Stimulated activated naive CD8-positive, alpha-beta T cell treated with anti-CD3 and anti-CD28 coated beads, Interleukin-15, Interleukin-2, amounts not matched to agents 100 ng/mL and 50 ng/mL, for 24 hours (primary cell): ENCODE results near the gene MS4A6E.

Experiments used
- H3K27ac Mint-ChIP-seq: one replicate; pipeline ENCODE4 v1.8.0; 2021; ENCODE audit warnings: mild to moderate bottlenecking, mixed read lengths
- H3K27me3 Mint-ChIP-seq: one replicate; pipeline ENCODE4 v1.8.0; 2021; ENCODE audit warnings: mixed read lengths
- H3K36me3 Mint-ChIP-seq: one replicate; pipeline ENCODE4 v1.8.0; 2021; ENCODE audit warnings: low read depth, mixed read lengths
- H3K4me1 Mint-ChIP-seq: one replicate; pipeline ENCODE4 v1.8.0; 2021; ENCODE audit warnings: low read depth, mixed read lengths
- H3K4me3 Mint-ChIP-seq: one replicate; pipeline ENCODE4 v1.8.0; 2021; ENCODE audit warnings: mild to moderate bottlenecking, mixed read lengths
- H3K9me3 Mint-ChIP-seq: one replicate; pipeline ENCODE4 v1.8.0; 2021; ENCODE audit warnings: mixed read lengths

Gene MS4A6E

GRCh38 chr11:60377401-60378136, 50.5 kb downstream of the MS4A6E start:
- Mint-ChIP-seq H3K4me1 (peaks cover 16% of the 10 kb centered on the region), H3K36me3 (no peaks in the 10 kb centered on the region), H3K27ac (peak overlapping the region; percentile 45), H3K4me3 (peak overlapping the region; percentile 8), H3K9me3 (no peaks in the 10 kb centered on the region), H3K27me3 (peaks cover 4% of the 10 kb centered on the region)

GRCh38 chr11:60378354-60378753, 51.3 kb downstream of the MS4A6E start, which contains the start of gene MS4A7:
Gene MS4A7, plus strand, starts transcription at chr11:60378532. Its CDS starts 4,610 bp downstream, at chr11:60383142.
- peaks cover 16% of the 10 kb centered on the region for H3K4me1 Mint-ChIP-seq
- H3K4me3 Mint-ChIP-seq: peak within 1 kb of the TSS; percentile 39
- H3K9me3 Mint-ChIP-seq: no peaks in the 10 kb centered on the region
- peak within 1 kb of the TSS; percentile 45 for H3K27ac Mint-ChIP-seq
- no peaks in the 10 kb centered on the region for H3K36me3 Mint-ChIP-seq
- peaks cover 4% of the 10 kb centered on the region for H3K27me3 Mint-ChIP-seq

- no peaks in the 10 kb centered on the region for H3K36me3 Mint-ChIP-seq
- H3K4me3 Mint-ChIP-seq: no peak overlapping the region
- H3K27me3 Mint-ChIP-seq: no peaks in the 10 kb centered on the region
- no peaks in the 10 kb centered on the region for H3K9me3 Mint-ChIP-seq
- H3K4me1 Mint-ChIP-seq: peaks cover 11% of the 10 kb centered on the region
- peak overlapping the region; percentile 9 for H3K27ac Mint-ChIP-seq
These were observed 62.3 kb downstream of the MS4A6E start for GRCh38 chr11:60389279-60389910.

GRCh38 chr11:60390419-60390818, 63.4 kb downstream of the MS4A6E start:
- H3K36me3 Mint-ChIP-seq: no peaks in the 10 kb centered on the region
- H3K4me3 Mint-ChIP-seq: no peak overlapping the region
- H3K4me1 Mint-ChIP-seq: peaks cover 11% of the 10 kb centered on the region
- no peaks in the 10 kb centered on the region for H3K9me3 Mint-ChIP-seq
- H3K27me3 Mint-ChIP-seq: no peaks in the 10 kb centered on the region
- H3K27ac Mint-ChIP-seq: no peak overlapping the region
